Bone marrow (tissue), 2 donors: ENCODE measurements around the gene RAP1A.
"Not testable (repeated sequence)": the region's sequence is repeated elsewhere in the genome, so short reads cannot be mapped to it uniquely, and the experiment has no call there.

Source experiments
- DNase-seq, 2 donors: peaks; one replicate each; lab custom pipeline; 2025; lab: John Stamatoyannopoulos, UW

RAP1A gene

GRCh38 chr1:111630567-111630966 lies 11.0 kb downstream of the RAP1A start:
- no peak for DNase-seq

DNA sequence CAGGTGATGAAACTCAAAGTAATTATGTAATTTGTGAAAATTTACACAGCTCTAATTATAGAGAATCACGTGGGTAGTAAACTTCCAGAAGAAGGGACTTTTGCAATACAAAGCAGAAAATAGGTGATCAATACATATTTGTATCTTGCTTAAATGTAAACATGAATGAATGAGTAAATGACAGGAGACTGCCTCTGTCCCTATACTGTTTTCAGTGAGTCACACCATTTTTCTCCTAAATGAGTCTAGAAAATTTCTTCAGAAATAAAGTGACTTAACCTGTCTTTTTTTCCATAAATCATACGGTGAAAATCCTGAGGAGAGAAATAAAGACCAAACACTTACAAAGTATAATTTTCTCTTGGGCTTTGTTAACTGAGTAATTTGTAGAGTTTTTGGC lies 11.9 kb downstream of the RAP1A start:
- no peak for DNase-seq

GRCh38 chr1:111632771-111633170 lies 13.2 kb downstream of the RAP1A start:
- not testable (repeated sequence) for DNase-seq

GRCh38 chr1:111633736-111634247 lies 14.2 kb downstream of the RAP1A start:
- DNase-seq, result no peak

DNA sequence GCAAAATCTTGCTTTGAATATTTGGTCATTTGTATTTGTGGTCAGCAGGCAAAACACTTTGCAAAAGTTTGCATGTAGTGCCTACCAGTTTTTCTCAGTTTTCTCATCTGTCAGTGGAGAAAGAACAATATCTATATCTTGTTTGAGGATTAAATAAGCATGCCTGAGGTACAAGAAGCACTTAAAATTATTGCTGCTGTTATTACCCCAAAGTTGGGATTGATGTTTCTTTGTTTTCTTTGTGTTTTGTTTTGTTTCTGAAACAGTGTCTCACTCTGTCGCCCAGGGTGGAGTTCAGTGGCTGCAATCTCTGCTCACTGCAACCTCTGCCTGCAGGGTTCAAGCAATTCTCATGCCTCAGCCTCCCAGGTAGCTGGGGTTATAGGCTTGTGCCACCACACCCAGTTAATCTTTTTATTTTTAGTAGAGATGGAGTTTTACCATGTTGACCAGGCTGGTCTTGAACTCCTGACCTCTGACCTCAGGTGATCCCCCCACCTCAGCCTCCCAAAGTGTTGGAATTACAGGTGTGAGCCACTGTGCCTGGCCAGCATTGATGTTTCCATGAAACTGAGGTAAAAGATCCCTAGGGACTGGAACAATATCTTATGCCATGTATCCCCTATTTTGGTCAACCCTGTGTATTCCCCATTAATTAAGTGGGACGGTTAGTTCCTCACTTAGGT lies 15.9 kb downstream of the RAP1A start:
- no peak for DNase-seq

DNA sequence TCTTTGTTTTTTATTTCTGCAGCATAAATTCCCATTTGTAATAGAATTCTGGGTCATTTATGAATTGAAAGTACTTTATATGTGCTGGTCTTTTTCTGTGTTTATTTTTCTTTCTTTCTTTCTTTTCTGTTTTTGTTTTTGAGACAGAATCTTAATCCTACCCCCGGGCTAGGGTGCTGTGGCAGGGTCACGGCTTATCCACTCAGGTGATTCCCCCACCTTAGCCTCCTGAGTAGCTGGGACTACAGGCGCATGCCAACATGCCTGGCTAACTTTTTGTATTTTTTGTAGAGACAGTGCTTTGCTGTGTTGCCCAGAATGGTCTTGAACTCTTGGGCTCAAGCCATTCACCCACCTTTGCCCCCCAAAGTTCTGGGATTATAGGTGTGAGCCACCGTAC lies 18.7 kb downstream of the RAP1A start:
- DNase-seq, result no peak

DNA sequence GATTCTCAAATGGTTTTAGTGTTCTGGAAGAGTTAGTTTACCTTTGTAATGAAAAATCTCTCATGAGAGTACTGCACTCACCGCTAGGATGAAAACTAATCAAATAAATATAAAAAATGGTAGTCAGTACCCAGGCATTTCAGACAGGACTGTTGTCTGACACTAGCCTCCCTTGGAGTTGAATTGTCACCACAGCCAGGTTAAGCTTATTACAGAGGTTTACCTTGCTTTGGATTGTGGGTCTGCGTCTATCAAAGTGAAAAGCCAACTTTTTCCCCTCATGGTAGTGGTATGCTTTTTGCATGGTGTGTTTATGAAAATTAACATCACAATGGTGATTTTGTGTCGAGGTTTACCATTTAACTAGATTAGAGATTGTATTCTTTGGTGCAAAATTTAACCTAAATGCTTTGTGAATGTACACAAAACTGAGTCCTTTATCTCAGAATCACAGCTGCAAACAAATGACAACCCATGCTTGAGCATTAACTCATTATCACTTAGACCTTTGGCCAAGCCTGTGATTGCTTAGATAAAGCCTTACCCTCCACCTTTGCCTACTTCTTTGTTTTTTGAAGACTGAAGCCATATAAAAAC lies 20.1 kb downstream of the RAP1A start:
- no peak for DNase-seq

- DNase-seq, result no peak
Observed at GRCh38 chr1:111643097-111643496, 23.5 kb downstream of the RAP1A start.

DNA sequence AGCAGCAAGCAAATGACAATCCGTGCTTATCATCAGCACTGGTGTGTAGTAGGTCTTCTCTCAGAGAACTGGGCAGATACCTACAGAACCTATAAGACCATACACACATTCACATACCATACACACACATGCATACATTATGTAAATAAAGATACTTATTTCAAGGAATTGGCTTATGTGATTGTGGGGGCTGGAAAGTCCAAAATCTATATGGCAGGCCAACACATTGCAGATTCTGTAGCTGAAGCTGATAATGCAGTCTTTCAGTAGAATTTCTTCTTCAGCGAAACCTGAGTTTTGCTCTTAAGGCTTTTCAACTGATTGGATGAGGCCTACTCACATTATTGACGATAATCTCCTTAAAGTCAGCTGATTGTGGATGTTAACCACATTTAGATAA lies 24.1 kb downstream of the RAP1A start:
- no peak for DNase-seq

DNA sequence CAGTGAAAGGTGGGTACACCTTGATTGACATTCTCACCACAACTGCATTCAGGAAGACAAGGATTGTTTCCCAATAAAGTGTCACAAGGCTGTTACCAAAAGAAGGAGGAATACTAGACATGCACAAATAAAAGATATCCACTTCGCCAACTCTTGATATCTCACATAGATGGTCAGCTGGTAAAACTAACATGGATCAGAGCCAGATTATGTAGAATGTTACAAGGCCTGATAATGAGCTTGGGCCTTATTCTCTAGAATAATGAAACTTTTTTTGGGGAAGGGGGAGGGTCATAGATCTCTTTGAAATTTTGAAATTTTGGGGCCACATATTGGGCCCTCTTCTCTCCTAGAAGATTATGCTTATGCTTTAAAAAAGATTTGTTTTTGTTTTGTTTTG lies 24.9 kb downstream of the RAP1A start:
- DNase-seq, result no peak

DNA sequence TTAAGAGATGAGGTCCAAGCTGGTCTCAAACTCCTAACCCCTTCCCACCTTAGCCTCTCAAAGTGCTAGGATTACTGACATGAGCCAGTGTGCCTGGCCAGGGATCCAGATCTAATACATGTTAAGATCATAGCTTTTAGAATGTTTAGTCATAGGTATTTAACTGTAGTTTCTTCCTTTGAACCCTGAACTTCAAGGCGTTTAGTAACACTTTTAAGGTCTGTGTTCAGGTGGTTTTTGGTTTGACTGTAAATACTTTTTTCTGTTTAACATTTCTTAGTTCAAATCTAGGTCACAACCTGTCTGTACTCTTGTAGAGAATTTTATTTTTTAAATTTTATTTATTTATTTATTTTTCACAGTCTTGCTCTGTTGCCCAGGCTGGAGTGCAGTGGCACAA lies 28.1 kb downstream of the RAP1A start:
- DNase-seq, result no peak

DNA sequence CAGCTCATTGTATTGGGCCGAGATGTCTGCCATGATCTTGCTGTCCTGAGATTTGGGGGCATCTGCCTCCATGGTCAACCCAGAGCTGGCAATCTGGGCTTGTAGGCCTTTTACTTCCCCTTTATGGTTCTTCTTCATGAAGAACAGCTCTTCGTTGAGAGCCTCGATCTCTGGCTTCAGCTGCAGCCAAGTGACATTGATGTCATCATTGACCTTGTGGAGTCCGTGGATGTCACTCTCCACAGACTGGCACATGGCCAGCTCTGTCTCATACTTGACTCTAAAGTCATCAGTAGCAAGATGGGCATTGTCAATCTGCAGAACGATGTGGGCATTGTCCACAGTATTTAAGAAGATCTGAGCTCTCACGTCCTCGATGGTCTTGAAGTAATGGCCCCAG lies 29.2 kb downstream of the RAP1A start:
- no peak for DNase-seq

DNA sequence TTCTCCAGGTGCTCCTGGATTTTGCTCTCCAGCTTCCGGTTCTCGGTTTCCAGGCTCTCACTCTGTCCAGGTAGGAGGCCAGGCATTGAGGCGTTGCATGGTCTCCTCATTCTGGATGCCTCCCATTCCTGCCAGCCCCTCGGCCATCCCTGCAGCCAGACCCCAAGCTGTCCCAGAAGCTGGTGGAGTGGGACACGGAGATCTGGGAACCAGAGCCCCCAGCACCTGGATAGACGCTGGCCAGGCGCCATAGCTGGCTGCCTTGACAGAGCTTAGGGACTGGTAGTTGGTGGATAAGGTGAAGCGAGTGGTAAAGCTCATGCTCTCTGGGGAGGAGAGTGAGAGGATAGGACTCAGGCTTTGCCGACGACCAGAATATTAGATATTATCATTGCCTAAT lies 29.6 kb downstream of the RAP1A start:
- DNase-seq, result no peak

GRCh38 chr1:111649648-111650047 lies 30.1 kb downstream of the RAP1A start:
- DNase-seq, result no peak

- DNase-seq, result peak in 1 of 2 donors; percentile 54
Observed at GRCh38 chr1:111653709-111654108, 34.1 kb downstream of the RAP1A start.

DNA sequence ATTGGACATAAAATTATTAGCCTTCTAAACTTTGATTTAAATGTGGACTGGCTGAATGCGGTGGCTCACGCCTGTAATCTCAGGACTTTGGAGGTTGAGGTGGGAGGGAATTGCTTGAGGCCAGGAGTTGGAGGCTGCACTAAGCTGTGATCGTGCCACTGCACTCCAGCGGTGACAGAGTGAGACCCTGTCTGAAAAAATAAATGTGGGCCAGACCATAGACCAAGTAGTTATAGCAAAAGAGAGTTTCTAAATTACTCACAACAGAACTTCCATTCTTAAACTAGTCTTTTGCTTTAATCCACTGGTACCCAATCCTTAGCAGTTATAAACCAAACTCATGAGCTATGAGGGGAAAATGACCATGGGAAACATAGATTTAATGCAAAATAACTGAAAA lies 35.2 kb downstream of the RAP1A start:
- no peak for DNase-seq

GRCh38 chr1:111656086-111657017 lies 36.8 kb downstream of the RAP1A start:
- peak in 1 of 2 donors; percentile 24 for DNase-seq

GRCh38 chr1:111658622-111659021 lies 39.0 kb downstream of the RAP1A start:
- no peak for DNase-seq

DNA sequence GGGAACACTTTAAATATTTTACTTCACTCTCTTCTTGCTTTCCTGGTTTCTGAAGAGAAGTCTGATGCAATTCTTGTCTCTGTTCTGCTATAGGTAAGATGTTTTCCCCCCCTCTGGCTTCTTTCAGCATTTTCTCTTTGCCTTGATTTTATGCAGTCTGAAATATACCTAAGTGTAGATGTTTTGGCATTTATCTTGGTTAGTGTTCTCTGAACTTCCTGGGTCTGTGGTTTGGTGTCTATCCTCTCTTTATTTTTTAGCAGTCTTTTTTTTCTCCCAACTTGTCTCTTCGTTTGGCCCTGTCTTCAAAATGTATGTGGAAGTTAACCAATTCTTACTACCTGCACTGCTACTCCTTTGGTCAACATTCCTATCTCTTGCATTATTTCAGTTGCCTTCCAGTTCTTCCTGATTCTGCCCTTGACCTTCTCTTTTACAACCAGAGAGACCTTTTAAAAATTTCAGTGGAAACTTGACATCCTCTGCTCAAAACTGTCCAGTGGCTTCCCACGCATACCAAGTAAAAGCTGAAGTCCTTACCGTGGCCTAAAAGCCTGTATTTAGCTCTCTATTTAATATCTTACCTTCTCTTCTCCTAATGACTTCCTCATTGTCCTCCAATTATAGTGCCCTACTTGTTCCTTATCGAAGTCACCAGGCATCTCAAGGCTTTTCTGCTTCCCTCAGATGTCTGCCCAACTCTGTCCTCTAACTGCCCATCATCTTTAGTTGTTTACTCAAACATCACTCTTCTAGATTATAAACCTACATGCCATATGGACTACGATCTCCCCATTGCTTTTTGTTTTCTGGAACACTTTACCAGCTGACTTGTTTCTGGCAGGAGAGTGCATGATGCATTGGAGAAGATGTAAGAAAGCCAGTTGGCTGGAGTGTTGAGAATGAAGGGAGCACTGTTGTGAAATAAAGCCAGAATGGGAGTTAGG lies 40.9 kb downstream of the RAP1A start:
- no peak for DNase-seq

GRCh38 chr1:111664652-111665051 lies 45.1 kb downstream of the RAP1A start:
- no peak for DNase-seq

DNA sequence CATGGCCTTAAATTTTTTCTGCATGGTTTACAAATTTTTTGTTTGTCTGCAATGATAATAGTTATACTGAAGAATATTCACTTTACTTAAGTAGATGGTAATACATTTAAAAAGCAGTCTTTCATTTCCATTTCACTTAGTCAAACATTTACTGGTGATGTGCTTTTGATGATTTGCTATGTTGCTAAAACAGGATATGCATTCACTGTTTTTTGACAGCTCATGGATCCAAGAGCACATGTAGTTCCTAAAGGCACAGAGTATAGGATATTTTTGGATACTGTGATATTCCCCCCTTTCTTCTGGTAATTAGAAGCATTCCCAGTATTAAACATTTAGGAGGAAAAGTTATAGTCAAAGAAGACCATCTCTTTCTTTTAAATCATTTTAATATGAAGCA lies 45.9 kb downstream of the RAP1A start:
- DNase-seq, result no peak

DNA sequence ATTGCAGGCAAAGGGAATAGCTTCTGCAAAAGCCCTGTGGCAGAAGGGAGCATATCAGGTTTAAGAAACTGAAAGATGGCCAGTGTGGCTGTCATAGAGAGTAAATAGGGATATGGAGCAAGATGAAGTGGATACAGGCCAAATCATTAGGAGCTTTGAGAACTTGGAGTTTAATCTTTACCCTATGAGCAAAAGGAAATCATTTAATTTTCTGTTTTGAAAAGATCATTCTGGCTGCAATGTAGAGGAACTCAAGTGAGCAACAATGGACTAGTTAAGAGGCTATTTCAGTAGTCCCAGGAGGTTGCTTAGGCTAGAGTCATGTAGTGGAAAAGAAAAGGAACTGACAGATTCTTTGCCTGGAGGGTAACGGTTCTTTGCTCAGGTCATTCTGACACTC lies 47.2 kb downstream of the RAP1A start:
- no peak for DNase-seq
